HEK293 (cell line): ENCODE measurements around the gene FANCE.

Experiments
- CTCF ChIA-PET: fragments of 350-600 bp; formaldehyde crosslinking; extraction: SDS; loops from one replicate; lab custom pipeline; 2021; ENCODE audit warnings: antibody characterized with exemption; lab: Yijun Ruan, JAX
- POLR2A ChIA-PET: fragments of 300-600 bp; formaldehyde crosslinking; extraction: SDS; loops from one replicate; lab custom pipeline; 2020; ENCODE audit warnings: antibody characterized with exemption, inconsistent platforms; lab: Yijun Ruan, JAX
- H3K27ac ChIP-seq: fragments of 200-500 bp; sonication (Bioruptor generic); 2 replicates; pipeline ENCODE4 v1.5.1; 2014; ENCODE audit warnings: low read depth, low read length, control low read depth, inconsistent platforms; ENCODE audit errors: extremely low read depth
- H3K36me3 ChIP-seq, 2 experiments: fragments of 200-500 bp in 1 of 2; sonication (Bioruptor generic) in 1 of 2; 1 replicate in 1 of 2; 2 replicates in 1 of 2; pipeline ENCODE4 v1.5.1; 2014 to 2017; ENCODE audit warnings: inconsistent platforms in 2 of 2, low read length in 2 of 2; ENCODE audit not compliant: control insufficient read depth in 2 of 2, insufficient read depth in 1 of 2
- H3K4me1 ChIP-seq: fragments of 200-500 bp; sonication (Bioruptor generic); 2 replicates; pipeline ENCODE4 v1.5.1; 2014; ENCODE audit warnings: mild to moderate bottlenecking, low read length, inconsistent platforms; ENCODE audit not compliant: control insufficient read depth, insufficient read depth
- H3K4me3 ChIP-seq: 2 replicates; pipeline ENCODE4 v1.5.1; 2011; ENCODE audit warnings: low read depth, mild to moderate bottlenecking, control low read depth, low read length, moderate library complexity
- H3K9me3 ChIP-seq: fragments of 200-500 bp; sonication (Bioruptor generic); 2 replicates; pipeline ENCODE4 v1.5.1; 2014; ENCODE audit warnings: low read depth, low read length, inconsistent platforms; ENCODE audit not compliant: control insufficient read depth, insufficient read depth
- GLIS2 ChIP-seq: fragments of 450-650 bp; formaldehyde crosslinking; IDR thresholded peaks from 2 replicates; pipeline ENCODE4 v1.5.1; 2016; ENCODE audit warnings: missing biosample characterization, missing genetic modification characterization
- HIC1 ChIP-seq: fragments of 450-650 bp; formaldehyde crosslinking; IDR thresholded peaks from 2 replicates; pipeline ENCODE4 v1.5.1; 2016; ENCODE audit warnings: missing biosample characterization, missing genetic modification characterization
- HOXC10 ChIP-seq: sonication (generic); formaldehyde crosslinking; IDR thresholded peaks from 2 replicates; pipeline ENCODE4 v1.8.1; 2023; ENCODE audit warnings: mild to moderate bottlenecking, missing genetic modification reagents
- INSM2 ChIP-seq: fragments of 450-650 bp; formaldehyde crosslinking; IDR thresholded peaks from 2 replicates; pipeline ENCODE4 v1.5.1; 2016; ENCODE audit warnings: missing biosample characterization, missing genetic modification characterization
- KLF17 ChIP-seq: fragments of 450-650 bp; formaldehyde crosslinking; IDR thresholded peaks from 2 replicates; pipeline ENCODE4 v1.5.1; 2016; ENCODE audit warnings: missing biosample characterization, missing genetic modification characterization
- PRDM10 ChIP-seq: fragments of 450-650 bp; formaldehyde crosslinking; IDR thresholded peaks from 2 replicates; pipeline ENCODE4 v1.5.1; 2016; ENCODE audit warnings: missing biosample characterization, missing genetic modification characterization
- REST ChIP-seq: fragments of 450-650 bp; formaldehyde crosslinking; IDR thresholded peaks from 2 replicates; pipeline ENCODE4 v1.5.1; 2016; ENCODE audit warnings: missing biosample characterization, missing genetic modification characterization
- ZFP69B ChIP-seq: fragments of 450-650 bp; formaldehyde crosslinking; IDR thresholded peaks from 2 replicates; pipeline ENCODE4 v1.5.1; 2016; ENCODE audit warnings: missing biosample characterization, missing genetic modification characterization
- ZNF138 ChIP-seq: fragments of 450-650 bp; formaldehyde crosslinking; IDR thresholded peaks from 2 replicates; pipeline ENCODE4 v1.5.1; 2016; ENCODE audit warnings: missing biosample characterization, missing genetic modification characterization, borderline replicate concordance
- ZNF335 ChIP-seq: fragments of 450-650 bp; formaldehyde crosslinking; conservative IDR thresholded peaks from 2 replicates; pipeline ENCODE4 v1.5.1; 2016; ENCODE audit warnings: missing biosample characterization, missing genetic modification characterization
- ZNF555 ChIP-seq: fragments of 450-650 bp; formaldehyde crosslinking; conservative IDR thresholded peaks from 2 replicates; pipeline ENCODE4 v1.5.1; 2017; ENCODE audit warnings: missing biosample characterization, mild to moderate bottlenecking, missing genetic modification characterization, inconsistent platforms
- ZNF558 ChIP-seq: fragments of 450-650 bp; formaldehyde crosslinking; IDR thresholded peaks from 2 replicates; pipeline ENCODE4 v1.5.1; 2016; ENCODE audit warnings: missing biosample characterization, missing genetic modification characterization
- ZNF645 ChIP-seq: fragments of 450-650 bp; formaldehyde crosslinking; IDR thresholded peaks from 2 replicates; pipeline ENCODE4; 2016; ENCODE audit warnings: missing biosample characterization, missing genetic modification characterization
- ZNF670 ChIP-seq: fragments of 450-650 bp; formaldehyde crosslinking; IDR thresholded peaks from 2 replicates; pipeline ENCODE4 v1.5.1; 2016; ENCODE audit warnings: missing biosample characterization, missing genetic modification characterization, low read depth
- ZNF785 ChIP-seq: fragments of 450-650 bp; formaldehyde crosslinking; IDR thresholded peaks from 2 replicates; pipeline ENCODE4 v1.5.1; 2016; ENCODE audit warnings: missing biosample characterization, missing genetic modification characterization
- ZNF792 ChIP-seq: fragments of 450-650 bp; formaldehyde crosslinking; IDR thresholded peaks from 2 replicates; pipeline ENCODE4 v1.5.1; 2016; ENCODE audit warnings: missing biosample characterization, missing genetic modification characterization
- ZNF830 ChIP-seq: fragments of 450-650 bp; IDR thresholded peaks from 2 replicates; pipeline ENCODE4 v1.5.0; 2018; ENCODE audit warnings: missing biosample characterization, missing genetic modification characterization, low read depth, mild to moderate bottlenecking, moderate library complexity
- ZNF837 ChIP-seq: fragments of 450-650 bp; formaldehyde crosslinking; IDR thresholded peaks from 2 replicates; pipeline ENCODE4 v1.5.1; 2016; ENCODE audit warnings: missing biosample characterization, missing genetic modification characterization

The FANCE gene

GRCh38 chr6:35468181-35468979 is 16.2 kb downstream of the FANCE start, which contains the start of gene RPL10A (continued):
- peak; percentile 87 for TF ChIP-seq KLF17 (tag by site-specific recombination)
- TF ChIP-seq REST (tag by site-specific recombination) = peak; percentile 51; the same call in 1 of the 2 replicates
- TF ChIP-seq PRDM10 = peak; percentile 91
- peak; percentile 70; the same call in 1 of the 2 replicates for TF ChIP-seq ZFP69B (tag by site-specific recombination)
- TF ChIP-seq ZNF792 = no peak; the same call in 1 of the 2 replicates
- TF ChIP-seq ZNF558 (tag by site-specific recombination) = 0 out of 2 replicates have a peak, but pooled peaks have one; percentile 9
- TF ChIP-seq, all 188 proteins: peak for 76

GRCh38 chr6:35468980-35469750 is 17.0 kb downstream of the FANCE start:
- ChIA-PET POLR2A (interaction anchor here (0.6 to 9.5 kb wide), 15 partner anchors 11 to 203 kb away, joined by 3 to 198 read pairs (median 3); partner anchors contain the start of genes FANCE and TEAD3), CTCF (interaction anchor here (0.6 to 6.3 kb wide), 10 partner anchors 9 to 426 kb away, joined by 3 to 53 read pairs (median 6); partner anchors contain the start of genes FANCE and PPARD)
- H3K27ac ChIP-seq = peak overlapping the region; percentile 100
- no peaks in the 10 kb centered on the region for H3K9me3 ChIP-seq
- 0 out of 2 replicates have a peak, but pooled peaks cover 5% of the 10 kb centered on the region for H3K4me1 ChIP-seq
- peak overlapping the region; percentile 80 for H3K4me3 ChIP-seq
- peaks cover 13 to 79% of the 10 kb centered on the region in 2 experiments; a peak in 2 of 3 replicates for H3K36me3 ChIP-seq
- TF ChIP-seq ZNF785 (tag by site-specific recombination) (no peak), GLIS2 (tag by site-specific recombination) (peak; percentile 65), INSM2 (tag by site-specific recombination) (0 out of 2 replicates have a peak, but pooled peaks have one; percentile 8), ZNF645 (tag by site-specific recombination) (0 out of 2 replicates have a peak, but pooled peaks have one; percentile 27), ZNF138 (no peak), HIC1 (tag by site-specific recombination) (0 out of 2 replicates have a peak, but pooled peaks have one; percentile 33), ZNF335 (peak; percentile 86; the same call in 1 of the 2 replicates), ZNF555 (tag by site-specific recombination) (no peak), HOXC10 (CRISPR knock-in tag) (0 out of 2 replicates have a peak, but pooled peaks have one; percentile 35), ZNF837 (tag by site-specific recombination) (0 out of 2 replicates have a peak, but pooled peaks have one; percentile 25), ZNF670 (tag by site-specific recombination) (no peak), ZNF830 (no peak)
